AG20443 (cell line): ENCODE results near the gene TIMM17B.
"Not testable (repeated sequence)": the region's sequence is repeated elsewhere in the genome, so short reads cannot be mapped to it uniquely, and the experiment has no call there.

Experiments used
- DNase-seq: peaks from one replicate; pipeline ENCODE4 v3.0.0; 2012; ENCODE audit warnings: low spot score, mixed read lengths

The TIMM17B gene

GRCh38 chrX:48894891-48895290 is 2.7 kb downstream of the TIMM17B start:
- DNase-seq = no peak

DNA sequence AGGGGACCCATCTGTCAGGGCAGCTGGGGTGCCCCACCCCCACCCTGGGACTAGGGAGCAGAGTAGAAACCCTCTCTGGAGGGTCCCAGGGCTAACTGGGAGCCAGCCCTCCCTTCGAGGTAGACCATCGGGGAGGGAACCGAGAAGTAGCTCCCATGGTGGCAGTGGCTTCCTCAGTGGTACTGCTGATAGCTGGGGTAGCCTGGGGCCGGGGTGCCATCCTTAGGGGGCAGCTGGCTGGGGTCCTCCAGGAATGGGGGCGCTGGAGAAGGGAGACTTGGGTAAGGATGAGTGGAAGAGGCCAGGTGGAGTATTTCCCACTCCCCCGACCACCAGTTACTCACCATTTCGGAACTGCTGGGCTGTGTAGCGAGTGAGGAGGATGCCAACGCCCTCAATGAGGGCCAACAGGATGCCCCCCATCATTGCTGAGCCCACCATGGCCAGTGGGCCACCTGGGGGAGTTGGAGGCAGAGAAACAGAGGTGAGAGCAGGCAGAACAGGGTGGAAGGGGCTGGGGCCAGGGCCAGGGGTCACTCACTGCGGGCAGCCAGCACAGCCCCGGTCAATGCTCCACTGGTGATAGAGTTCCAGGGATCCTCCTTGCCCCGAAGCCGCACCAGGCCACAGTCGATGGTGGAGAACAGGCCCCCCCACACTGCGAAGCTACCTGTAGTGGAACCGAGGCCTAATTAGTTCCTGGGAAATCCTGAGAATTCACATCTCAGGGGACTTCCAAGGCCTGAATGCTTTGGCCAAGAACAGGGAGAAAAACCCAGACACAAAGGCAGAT is 3.8 kb downstream of the TIMM17B start:
- no peak for DNase-seq

DNA sequence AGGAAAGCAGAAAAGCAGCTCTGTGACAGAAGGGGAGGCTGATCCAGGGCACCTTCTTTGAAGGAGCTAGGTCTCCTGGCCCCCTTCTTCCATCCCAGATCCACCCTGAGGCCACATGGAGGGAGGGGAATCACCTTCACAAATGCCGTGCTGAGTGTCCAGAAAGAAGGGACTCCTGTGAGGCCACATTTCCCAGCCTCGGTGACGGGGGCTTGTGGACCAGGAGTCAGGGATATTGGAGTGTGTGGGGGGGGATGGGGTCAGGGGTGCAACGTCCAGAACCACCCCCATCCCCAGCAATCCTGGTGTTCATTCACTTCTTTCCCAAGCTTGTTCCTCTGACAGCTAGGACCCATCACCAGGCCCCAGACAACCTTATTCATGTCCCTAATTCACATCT is 4.7 kb downstream of the TIMM17B start:
- DNase-seq = no peak

GRCh38 chrX:48891402-48892288 is 5.9 kb downstream of the TIMM17B start:
- peak; percentile 83 for DNase-seq

GRCh38 chrX:48890934-48891401 is 6.6 kb downstream of the TIMM17B start:
- DNase-seq = peak; percentile 13

DNA sequence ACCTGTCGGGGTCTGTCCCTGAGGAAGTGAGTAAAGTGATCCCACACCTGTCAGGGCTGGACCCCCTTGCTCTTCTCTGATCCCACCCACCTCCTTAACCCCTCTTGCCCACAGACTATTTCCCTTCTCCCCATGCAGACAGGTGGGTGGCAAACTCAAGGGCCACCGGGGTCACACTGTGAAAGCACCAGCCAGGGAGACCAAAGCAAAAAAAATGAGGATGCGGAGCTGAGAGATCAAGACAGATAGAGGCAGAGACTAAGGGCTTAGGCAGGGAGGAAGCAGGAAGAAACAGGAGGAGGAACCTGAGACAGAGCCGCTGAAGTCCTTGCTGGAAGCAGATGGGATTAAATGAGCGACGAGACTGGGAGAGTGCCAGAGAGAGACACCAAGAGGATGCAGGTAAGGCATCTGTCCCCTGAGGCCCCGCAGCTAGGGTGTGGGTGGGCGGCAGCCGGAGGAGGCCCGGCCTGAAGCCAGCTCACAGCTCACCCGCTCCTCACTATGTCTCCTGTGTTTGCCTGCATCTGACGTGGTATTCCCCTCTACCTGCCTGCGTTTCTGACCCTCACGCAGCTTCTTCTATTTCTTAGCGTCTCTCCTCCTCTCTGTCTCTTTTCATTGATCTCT is 7.2 kb downstream of the TIMM17B start:
- DNase-seq = no peak

- DNase-seq = not testable (repeated sequence)
Measured at GRCh38 chrX:48886586-48886985, 11.0 kb downstream of the TIMM17B start.

GRCh38 chrX:48883729-48884128 is 13.8 kb downstream of the TIMM17B start:
- DNase-seq = no peak

DNA sequence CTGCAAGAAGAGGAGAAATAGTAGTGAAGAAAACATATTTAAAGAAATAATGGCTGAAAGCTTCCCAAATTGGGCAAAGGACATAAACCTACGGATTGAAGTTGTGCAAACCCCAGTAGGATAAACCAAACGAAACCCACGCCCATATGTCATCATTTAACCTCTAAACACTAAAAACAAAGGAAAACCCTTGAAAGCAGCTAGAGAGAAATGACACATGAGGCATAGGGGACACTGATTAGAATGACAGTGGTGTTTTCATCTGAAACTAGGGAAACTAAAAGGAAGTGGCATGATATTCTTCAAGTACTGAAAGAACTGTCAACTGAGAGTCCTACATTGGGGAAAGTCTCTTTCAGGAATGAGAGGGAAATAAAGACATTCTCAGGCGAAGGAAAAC is 20.6 kb downstream of the TIMM17B start:
- not testable (repeated sequence) for DNase-seq

GRCh38 chrX:48872017-48872416 is 25.6 kb downstream of the TIMM17B start:
- DNase-seq = not testable (repeated sequence)

DNA sequence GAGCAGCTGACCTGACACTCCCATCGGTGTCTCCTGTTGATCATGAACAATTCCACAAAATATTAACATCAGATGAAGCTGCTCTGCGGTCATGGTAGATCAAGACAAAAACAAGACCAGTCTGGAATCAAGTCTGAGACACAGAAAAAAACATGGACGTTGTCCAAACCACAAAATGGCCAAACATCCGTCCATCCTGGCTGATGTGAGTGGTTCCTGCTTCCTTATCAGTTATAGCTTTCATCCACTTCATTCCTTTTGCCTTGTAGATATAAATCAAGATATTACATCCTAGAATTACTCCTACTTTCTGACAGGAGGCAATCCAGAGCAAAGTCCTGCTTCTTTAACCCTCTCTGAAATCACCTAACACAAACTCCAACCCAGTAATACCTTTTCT is 33.4 kb downstream of the TIMM17B start:
- no peak for DNase-seq

GRCh38 chrX:48854898-48855297 is 42.7 kb downstream of the TIMM17B start:
- no peak for DNase-seq

- not testable (repeated sequence) for DNase-seq
Measured at GRCh38 chrX:48854121-48854804, 43.3 kb downstream of the TIMM17B start.

DNA sequence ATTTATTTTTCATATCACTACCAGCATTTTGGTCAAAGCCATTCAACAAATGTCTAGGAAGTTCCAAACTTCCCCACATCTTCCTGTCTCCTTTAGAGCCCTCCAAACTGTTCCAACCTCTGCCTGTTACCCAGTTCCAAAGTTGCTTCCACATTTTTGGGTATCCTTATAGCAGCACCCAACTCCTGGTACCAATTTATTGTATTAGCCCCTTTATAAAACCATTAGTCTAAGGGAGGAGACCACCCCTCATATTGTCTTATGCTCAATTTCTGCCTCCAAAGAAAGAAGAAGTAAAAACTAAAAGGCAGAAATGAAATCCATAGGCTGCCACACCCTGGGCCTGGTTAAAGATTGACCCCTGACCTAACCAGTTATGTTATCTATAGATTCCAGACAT is 44.1 kb downstream of the TIMM17B start:
- DNase-seq = not testable (repeated sequence)

- DNase-seq = no peak
Measured at GRCh38 chrX:48852857-48853256, 44.7 kb downstream of the TIMM17B start.

DNA sequence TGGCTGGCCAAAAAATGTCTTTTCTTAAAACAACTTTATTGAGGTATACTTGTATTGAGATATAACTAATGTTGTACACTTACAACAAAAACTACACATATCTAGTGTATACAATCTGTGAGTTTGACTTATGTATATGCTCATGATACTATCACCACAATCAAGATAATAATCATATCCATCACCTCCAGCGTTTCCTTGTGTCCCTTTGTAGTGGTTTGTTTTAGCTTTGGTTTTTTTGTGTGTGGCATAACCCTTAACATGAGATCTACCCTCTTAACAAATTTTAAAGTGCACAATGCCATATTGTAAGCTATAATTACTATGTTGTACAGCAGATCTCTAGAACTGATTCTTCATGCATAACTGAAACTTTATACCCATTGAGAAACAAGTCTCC is 48.7 kb downstream of the TIMM17B start:
- no peak for DNase-seq
